ENCODE measurements around the gene ACCSL.

DNA sequence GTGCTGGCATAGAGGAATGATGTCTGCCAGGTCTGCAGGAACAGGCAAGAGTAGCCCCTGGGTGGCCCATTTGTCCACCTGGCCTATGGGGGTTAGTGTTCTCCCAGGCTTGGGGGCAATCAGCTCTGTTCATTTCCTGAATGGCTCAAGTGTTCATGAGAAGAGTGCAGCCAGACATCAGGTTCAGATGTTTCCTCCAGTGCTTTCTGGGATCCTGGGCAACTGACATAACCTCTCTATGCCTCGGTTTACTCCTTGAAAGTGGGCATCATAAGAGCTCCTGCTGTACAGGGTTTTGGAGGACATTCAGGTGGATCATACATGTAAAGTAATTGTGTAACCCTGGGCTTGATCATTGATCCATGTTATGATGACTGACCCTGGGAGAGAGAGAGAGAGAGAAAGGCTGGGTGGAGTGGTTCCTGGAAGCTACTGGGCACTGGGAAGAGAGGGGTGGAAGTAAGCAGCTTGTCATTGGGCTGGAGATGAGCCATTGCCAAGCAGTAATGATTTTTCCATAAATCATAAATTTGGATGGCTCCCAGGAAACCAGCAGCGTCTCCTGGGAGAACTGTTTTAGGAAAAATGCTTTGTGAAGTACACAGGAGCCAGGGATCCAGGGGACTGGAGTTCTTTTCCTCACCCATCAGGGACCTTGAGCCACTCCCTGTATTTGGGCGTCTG is 30.2 kb upstream of the ACCSL start:
- TF ChIP-seq TAF1 (IDR thresholded peaks at IDR 0.05; ENCODE audit: borderline replicate concordance, insufficient read depth, low read length) = no peak
- TF ChIP-seq, protein P1, sequence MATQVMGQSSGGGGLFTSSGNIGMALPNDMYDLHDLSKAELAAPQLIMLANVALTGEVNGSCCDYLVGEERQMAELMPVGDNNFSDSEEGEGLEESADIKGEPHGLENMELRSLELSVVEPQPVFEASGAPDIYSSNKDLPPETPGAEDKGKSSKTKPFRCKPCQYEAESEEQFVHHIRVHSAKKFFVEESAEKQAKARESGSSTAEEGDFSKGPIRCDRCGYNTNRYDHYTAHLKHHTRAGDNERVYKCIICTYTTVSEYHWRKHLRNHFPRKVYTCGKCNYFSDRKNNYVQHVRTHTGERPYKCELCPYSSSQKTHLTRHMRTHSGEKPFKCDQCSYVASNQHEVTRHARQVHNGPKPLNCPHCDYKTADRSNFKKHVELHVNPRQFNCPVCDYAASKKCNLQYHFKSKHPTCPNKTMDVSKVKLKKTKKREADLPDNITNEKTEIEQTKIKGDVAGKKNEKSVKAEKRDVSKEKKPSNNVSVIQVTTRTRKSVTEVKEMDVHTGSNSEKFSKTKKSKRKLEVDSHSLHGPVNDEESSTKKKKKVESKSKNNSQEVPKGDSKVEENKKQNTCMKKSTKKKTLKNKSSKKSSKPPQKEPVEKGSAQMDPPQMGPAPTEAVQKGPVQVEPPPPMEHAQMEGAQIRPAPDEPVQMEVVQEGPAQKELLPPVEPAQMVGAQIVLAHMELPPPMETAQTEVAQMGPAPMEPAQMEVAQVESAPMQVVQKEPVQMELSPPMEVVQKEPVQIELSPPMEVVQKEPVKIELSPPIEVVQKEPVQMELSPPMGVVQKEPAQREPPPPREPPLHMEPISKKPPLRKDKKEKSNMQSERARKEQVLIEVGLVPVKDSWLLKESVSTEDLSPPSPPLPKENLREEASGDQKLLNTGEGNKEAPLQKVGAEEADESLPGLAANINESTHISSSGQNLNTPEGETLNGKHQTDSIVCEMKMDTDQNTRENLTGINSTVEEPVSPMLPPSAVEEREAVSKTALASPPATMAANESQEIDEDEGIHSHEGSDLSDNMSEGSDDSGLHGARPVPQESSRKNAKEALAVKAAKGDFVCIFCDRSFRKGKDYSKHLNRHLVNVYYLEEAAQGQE (IDR thresholded peaks at IDR 0.05; ENCODE audit: insufficient read depth in 1 of 2, low read depth in 2 of 2, low read length in 2 of 2) = no peak

Data from PFSK-1 (cell line).